GM12891 (cell line): ENCODE data around the gene UBASH3A.

Experiments
- DNase-seq: peaks from one replicate; pipeline ENCODE4 v3.0.0; 2011; ENCODE audit warnings: low spot score; ENCODE audit not compliant: insufficient read length
- FAIRE-seq: peaks from 2 replicates; lab custom pipeline; 2011; peaks lifted over from hg19 to GRCh38; lab: Jason Lieb, UNC
- PAX5 ChIP-seq: IDR thresholded peaks from 2 replicates; pipeline ENCODE4 v1.6.1; 2011; ENCODE audit warnings: low read length, moderate library complexity, mild to moderate bottlenecking; ENCODE audit not compliant: insufficient read depth, severe bottlenecking
- POLR2A ChIP-seq: IDR thresholded peaks from 2 replicates; pipeline ENCODE4 v1.6.1; 2011; ENCODE audit warnings: low read depth, low read length, control low read depth
- POLR2AphosphoS5 ChIP-seq: IDR thresholded peaks from 2 replicates; pipeline ENCODE4 v1.6.1; 2011; ENCODE audit warnings: low read depth, low read length, control low read depth
- POU2F2 ChIP-seq: IDR thresholded peaks from 2 replicates; pipeline ENCODE4 v1.6.1; 2011; ENCODE audit warnings: low read depth, mild to moderate bottlenecking, control low read depth, low read length, moderate library complexity
- SPI1 ChIP-seq: IDR thresholded peaks from 2 replicates; pipeline ENCODE4 v1.6.1; 2011; ENCODE audit warnings: low read depth, low read length, control low read depth
- TAF1 ChIP-seq: IDR thresholded peaks from 2 replicates; pipeline ENCODE4 v1.6.1; 2011; ENCODE audit warnings: low read depth, low read length, control low read depth

UBASH3A gene

DNA sequence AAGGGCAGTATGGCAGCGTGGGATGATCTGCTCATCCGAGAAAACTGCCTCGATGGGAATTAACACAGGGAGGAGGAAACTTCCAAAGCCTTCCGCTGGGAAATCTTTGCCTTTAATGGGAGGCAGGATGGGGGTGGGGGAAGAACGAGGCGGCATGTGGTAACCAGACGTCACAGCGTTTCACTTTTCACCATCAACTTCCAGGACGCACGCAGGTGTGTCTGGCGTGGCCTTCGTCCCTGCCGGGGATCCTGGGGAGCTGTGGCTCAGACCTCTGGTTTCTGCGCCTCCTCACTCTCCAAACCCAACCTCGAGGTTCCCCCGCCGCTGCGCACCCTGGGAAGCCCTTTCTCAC is 92.0 kb downstream of the UBASH3A start:
- FAIRE-seq (no peak), DNase-seq (no peak)
- TF ChIP-seq TAF1, result no peak
- TF ChIP-seq POLR2AphosphoS5, result no peak
- TF ChIP-seq PAX5, result no peak
- no peak for TF ChIP-seq POLR2A
- TF ChIP-seq POU2F2, result no peak
- TF ChIP-seq SPI1, result no peak

- FAIRE-seq, result peak; percentile 100
- no peak for TF ChIP-seq POU2F2
- TF ChIP-seq POLR2A, result no peak
- no peak for TF ChIP-seq SPI1
- no peak for TF ChIP-seq TAF1
- no peak for TF ChIP-seq POLR2AphosphoS5
- no peak for TF ChIP-seq PAX5
- peak; percentile 96 for DNase-seq
These were observed 92.6 kb downstream of the UBASH3A start, which contains the start of gene RSPH1 for GRCh38 chr21:42496120-42496838. RSPH1 (minus strand) TSS chr21:42496224; CDS start chr21:42496186, 38 bp downstream.

GRCh38 chr21:42496839-42497202 is 93.1 kb downstream of the UBASH3A start:
- no peak for DNase-seq
- TF ChIP-seq POU2F2, result no peak
- TF ChIP-seq SPI1, result no peak
- TF ChIP-seq PAX5, result no peak
- TF ChIP-seq TAF1, result no peak
- no peak for TF ChIP-seq POLR2A
- TF ChIP-seq POLR2AphosphoS5, result no peak
- peak; percentile 51 for FAIRE-seq
